Posterior cingulate gyrus (tissue), 11 donors: ENCODE measurements around the gene GFRA1.
A peak's percentile ranks its signal among the peaks of the same experiment; 100 is the strongest.
"Not testable (repeated sequence)": the region's sequence is repeated elsewhere in the genome, so short reads cannot be mapped to it uniquely, and the experiment has no call there.

Experiments
- DNase-seq, 10 donors: peaks; one replicate each; pipeline versions ENCODE4 v3.0.0 to v3.0.0-alpha.2; 2020 to 2021; ENCODE audit warnings: mixed read lengths in 3 of 10
- intact Hi-C: fragments of 100-400 bp; cut with DNase I; formaldehyde crosslinking; loops from one replicate; pipeline ENCODE4 v1.15.1; 2023

The GFRA1 gene

GRCh38 chr10:116045366-116046356 is 227.3 kb downstream of the GFRA1 start:
- intact Hi-C loops, result no loop called here
- DNase-seq, result no peak

- no peak for DNase-seq
- intact Hi-C loops, result no loop called here
These were observed 228.2 kb downstream of the GFRA1 start for GRCh38 chr10:116044801-116045248.

GRCh38 chr10:116043861-116044260 is 229.1 kb downstream of the GFRA1 start:
- no peak for DNase-seq
- intact Hi-C loops, result no loop called here

GRCh38 chr10:116043304-116043703 is 229.7 kb downstream of the GFRA1 start:
- no peak for DNase-seq
- intact Hi-C loops, result no loop called here

GRCh38 chr10:116041948-116042347 is 231.1 kb downstream of the GFRA1 start:
- DNase-seq, result no peak

GRCh38 chr10:116039612-116040011 is 233.4 kb downstream of the GFRA1 start:
- intact Hi-C loops, result no loop called here
- no peak for DNase-seq

More at GRCh38 chr10:116041948-116042347, 231.1 kb downstream of the GFRA1 start:
- intact Hi-C loops, result no loop called here

GRCh38 chr10:116038259-116038658 is 234.7 kb downstream of the GFRA1 start:
- DNase-seq, result no peak
- intact Hi-C loops, result no loop called here

- intact Hi-C loops, result not testable (repeated sequence)
These were observed 237.6 kb downstream of the GFRA1 start for GRCh38 chr10:116035406-116035805.

GRCh38 chr10:116030576-116030975 is 242.4 kb downstream of the GFRA1 start:
- no peak for DNase-seq
- intact Hi-C loops, result no loop called here

More at GRCh38 chr10:116035406-116035805, 237.6 kb downstream of the GFRA1 start:
- DNase-seq, result not testable (repeated sequence)

- intact Hi-C loops, result no loop called here
- no peak for DNase-seq
These were observed 243.2 kb downstream of the GFRA1 start for GRCh38 chr10:116029826-116030225.

- intact Hi-C loops, result no loop called here
- DNase-seq, result no peak
These were observed 245.7 kb downstream of the GFRA1 start for GRCh38 chr10:116027355-116027754.

- no peak for DNase-seq
- intact Hi-C loops, result no loop called here
These were observed 246.3 kb downstream of the GFRA1 start for GRCh38 chr10:116026725-116027124.

- intact Hi-C loops, result no loop called here
These were observed 246.7 kb downstream of the GFRA1 start for GRCh38 chr10:116026315-116026714.

GRCh38 chr10:116024271-116024878 is 248.6 kb downstream of the GFRA1 start:
- intact Hi-C loops, result no loop called here
- no peak for DNase-seq

More at GRCh38 chr10:116026315-116026714, 246.7 kb downstream of the GFRA1 start:
- no peak for DNase-seq

GRCh38 chr10:116017405-116017804 is 255.6 kb downstream of the GFRA1 start:
- DNase-seq, result no peak
- intact Hi-C loops, result no loop called here

- DNase-seq, result no peak
- intact Hi-C loops, result no loop called here
These were observed 257.2 kb downstream of the GFRA1 start for GRCh38 chr10:116015583-116016333.

GRCh38 chr10:116014871-116015582 is 258.0 kb downstream of the GFRA1 start:
- intact Hi-C loops, result no loop called here
- no peak for DNase-seq

GRCh38 chr10:116014326-116014725 is 258.7 kb downstream of the GFRA1 start:
- no peak for DNase-seq
- intact Hi-C loops, result no loop called here

- DNase-seq, result no peak
- intact Hi-C loops, result no loop called here
These were observed 261.1 kb downstream of the GFRA1 start for GRCh38 chr10:116011929-116012328.

GRCh38 chr10:116007256-116007891 is 265.6 kb downstream of the GFRA1 start:
- intact Hi-C loops, result no loop called here
- DNase-seq, result peak in 2 of 10 donors; percentile 3 to 13
